Measurements from ENCODE around the gene CDH12. TPM values are rescaled to one million over a fixed set of nuclear protein-coding genes. Genes with fewer than 3 reads are reported as not detected.

Gene CDH12
- total and polyA plus RNA-seq, 4 donors: 0.02 to 0.33 (median 0.17) TPM; not detected in 1

DNA sequence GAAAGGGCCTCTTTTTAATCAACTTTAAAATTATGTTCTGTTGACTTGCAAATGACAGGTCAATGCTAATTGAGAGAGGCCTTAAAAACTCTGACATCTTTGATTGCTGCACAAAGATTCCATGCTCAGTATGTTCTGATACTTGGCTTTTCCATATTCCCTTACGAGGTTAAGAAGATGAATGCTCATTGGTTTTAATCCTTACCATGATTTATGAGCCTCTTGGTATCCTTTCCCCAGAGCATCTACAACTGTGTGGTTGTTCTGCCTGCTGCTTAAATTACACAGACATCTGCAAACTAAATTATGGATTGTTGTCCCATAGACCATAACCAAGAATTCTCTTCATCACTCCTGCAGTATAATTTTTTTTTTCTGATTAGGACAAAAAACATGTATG, 352.6 kb downstream of the CDH12 start:
- no peaks in the 10 kb centered on the region for H3K4me1 ChIP-seq (ENCODE audit: control insufficient read depth in 4 of 4, insufficient read depth in 4 of 4, low read length in 3 of 4)
- WGBS: 59% methylated on average over 1 of the region's 1 CpG
- H3K9ac ChIP-seq (ENCODE audit: low read depth in 1 of 2, low read length in 2 of 2): no peak overlapping the region
- H3K27me3 ChIP-seq (ENCODE audit: control insufficient read depth in 4 of 4, insufficient read depth in 4 of 4, low read length in 3 of 4): no peaks in the 10 kb centered on the region
- no peaks in the 10 kb centered on the region for H3K36me3 ChIP-seq (ENCODE audit: control insufficient read depth in 4 of 4, insufficient read depth in 3 of 4, low read depth in 1 of 4, low read length in 3 of 4)
- no peak overlapping the region for H3K27ac ChIP-seq (ENCODE audit: low read depth in 1 of 2, low read length in 2 of 2)
- H3K4me3 ChIP-seq (ENCODE audit: low read depth in 1 of 3, low read length in 3 of 3): no peak overlapping the region
- no peaks in the 10 kb centered on the region for H3K9me3 ChIP-seq (ENCODE audit: control insufficient read depth in 4 of 4, low read length in 3 of 4)
- no peak for TF ChIP-seq RXRA (IDR thresholded peaks at IDR 0.05)
- no peak for TF ChIP-seq TAF1 (conservative IDR thresholded peaks at IDR 0.05)
- TF ChIP-seq SP1 (IDR thresholded peaks at IDR 0.05): no peak
- TF ChIP-seq MAX (IDR thresholded peaks at IDR 0.05): no peak
- TF ChIP-seq RAD21 (IDR thresholded peaks at IDR 0.05): no peak
- TF ChIP-seq ATF3 (IDR thresholded peaks at IDR 0.05): no peak
- TF ChIP-seq FOXA2 (IDR thresholded peaks at IDR 0.05): no peak
- TF ChIP-seq EGR1 (IDR thresholded peaks at IDR 0.05; ENCODE audit: low read depth in 2 of 2): no peak
- TF ChIP-seq JUND (IDR thresholded peaks at IDR 0.05): no peak
- TF ChIP-seq YY1 (IDR thresholded peaks at IDR 0.05): no peak
- TF ChIP-seq HNF4G (IDR thresholded peaks at IDR 0.05): no peak
- no peak for DNase-seq (ENCODE audit: low spot score)

- Histone ChIP-seq H3K9ac (ENCODE audit: low read depth in 1 of 2, low read length in 2 of 2) (no peak overlapping the region), H3K4me3 (ENCODE audit: low read depth in 1 of 3, low read length in 3 of 3) (no peak overlapping the region), H3K36me3 (ENCODE audit: control insufficient read depth in 4 of 4, insufficient read depth in 3 of 4, low read depth in 1 of 4, low read length in 3 of 4) (no peaks in the 10 kb centered on the region), H3K4me1 (ENCODE audit: control insufficient read depth in 4 of 4, insufficient read depth in 4 of 4, low read length in 3 of 4) (no peaks in the 10 kb centered on the region), H3K27me3 (ENCODE audit: control insufficient read depth in 4 of 4, insufficient read depth in 4 of 4, low read length in 3 of 4) (no peaks in the 10 kb centered on the region), H3K27ac (ENCODE audit: low read depth in 1 of 2, low read length in 2 of 2) (no peak overlapping the region), H3K9me3 (ENCODE audit: control insufficient read depth in 4 of 4, low read length in 3 of 4) (no peaks in the 10 kb centered on the region)
- no peak for DNase-seq (ENCODE audit: low spot score)
- no peak for TF ChIP-seq FOXA2 (IDR thresholded peaks at IDR 0.05)
- TF ChIP-seq TAF1 (conservative IDR thresholded peaks at IDR 0.05): no peak
- TF ChIP-seq RXRA (IDR thresholded peaks at IDR 0.05): no peak
- TF ChIP-seq HNF4G (IDR thresholded peaks at IDR 0.05): no peak
- TF ChIP-seq GABPA (IDR thresholded peaks at IDR 0.05 in 1 of 2, conservative IDR thresholded peaks at IDR 0.05 in 1 of 2): no peak
- no peak for TF ChIP-seq ATF3 (IDR thresholded peaks at IDR 0.05)
- TF ChIP-seq CTCF (IDR thresholded peaks at IDR 0.05; ENCODE audit: low read depth, low read length, missing input control): no peak
- no peak for TF ChIP-seq FOXA1 (IDR thresholded peaks at IDR 0.05)
- TF ChIP-seq JUND (IDR thresholded peaks at IDR 0.05): no peak
- 50% methylated on average over 4 of the region's 4 CpGs for WGBS
Observed at GRCh38 chr5:22496666-22497065, 356.5 kb downstream of the CDH12 start.

DNA sequence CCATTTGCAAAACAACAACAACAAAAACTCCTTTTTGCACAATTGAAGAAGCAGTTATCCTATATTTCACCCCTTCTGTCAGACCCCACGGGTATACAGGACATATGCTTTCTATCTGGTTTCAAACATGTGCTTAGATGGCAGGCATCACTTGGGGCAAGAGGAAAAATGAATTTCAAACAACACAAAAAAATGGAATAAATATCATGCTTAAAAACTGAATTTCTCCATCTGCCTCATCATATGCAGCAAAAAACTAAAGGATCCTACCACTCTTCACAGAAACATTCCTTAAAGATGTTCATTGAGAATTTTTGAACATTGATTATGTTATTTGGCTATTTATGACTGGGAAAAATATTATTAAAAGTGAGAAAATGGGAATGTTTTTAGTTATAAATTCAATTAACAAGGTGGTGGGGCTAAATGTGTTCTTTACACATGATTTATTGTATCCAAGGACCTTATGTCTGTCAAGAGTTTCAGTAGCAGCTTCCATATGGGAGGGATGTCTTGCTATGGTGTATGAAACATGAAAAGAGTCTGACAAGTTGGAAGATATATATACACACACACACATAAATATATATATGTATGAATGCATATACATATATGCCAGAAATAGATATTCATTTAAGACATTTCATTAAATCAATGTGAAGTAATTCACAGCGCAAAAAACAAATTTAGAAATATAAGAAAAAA, 358.0 kb downstream of the CDH12 start:
- 60% methylated on average over 2 of the region's 2 CpGs for WGBS
- Histone ChIP-seq H3K27me3 (ENCODE audit: control insufficient read depth in 4 of 4, insufficient read depth in 4 of 4, low read length in 3 of 4) (no peaks in the 10 kb centered on the region), H3K4me1 (ENCODE audit: control insufficient read depth in 4 of 4, insufficient read depth in 4 of 4, low read length in 3 of 4) (no peaks in the 10 kb centered on the region), H3K27ac (ENCODE audit: low read depth in 1 of 2, low read length in 2 of 2) (no peak overlapping the region), H3K9me3 (ENCODE audit: control insufficient read depth in 4 of 4, low read length in 3 of 4) (no peaks in the 10 kb centered on the region), H3K4me3 (ENCODE audit: low read depth in 1 of 3, low read length in 3 of 3) (no peak overlapping the region), H3K36me3 (ENCODE audit: control insufficient read depth in 4 of 4, insufficient read depth in 3 of 4, low read depth in 1 of 4, low read length in 3 of 4) (no peaks in the 10 kb centered on the region), H3K9ac (ENCODE audit: low read depth in 1 of 2, low read length in 2 of 2) (no peak overlapping the region)
- no peak for TF ChIP-seq YY1 (IDR thresholded peaks at IDR 0.05)
- TF ChIP-seq GABPA (IDR thresholded peaks at IDR 0.05 in 1 of 2, conservative IDR thresholded peaks at IDR 0.05 in 1 of 2): no peak
- no peak for TF ChIP-seq SP1 (IDR thresholded peaks at IDR 0.05)
- TF ChIP-seq FOXA1 (IDR thresholded peaks at IDR 0.05): no peak
- TF ChIP-seq RAD21 (IDR thresholded peaks at IDR 0.05): no peak
- TF ChIP-seq, protein P1, sequence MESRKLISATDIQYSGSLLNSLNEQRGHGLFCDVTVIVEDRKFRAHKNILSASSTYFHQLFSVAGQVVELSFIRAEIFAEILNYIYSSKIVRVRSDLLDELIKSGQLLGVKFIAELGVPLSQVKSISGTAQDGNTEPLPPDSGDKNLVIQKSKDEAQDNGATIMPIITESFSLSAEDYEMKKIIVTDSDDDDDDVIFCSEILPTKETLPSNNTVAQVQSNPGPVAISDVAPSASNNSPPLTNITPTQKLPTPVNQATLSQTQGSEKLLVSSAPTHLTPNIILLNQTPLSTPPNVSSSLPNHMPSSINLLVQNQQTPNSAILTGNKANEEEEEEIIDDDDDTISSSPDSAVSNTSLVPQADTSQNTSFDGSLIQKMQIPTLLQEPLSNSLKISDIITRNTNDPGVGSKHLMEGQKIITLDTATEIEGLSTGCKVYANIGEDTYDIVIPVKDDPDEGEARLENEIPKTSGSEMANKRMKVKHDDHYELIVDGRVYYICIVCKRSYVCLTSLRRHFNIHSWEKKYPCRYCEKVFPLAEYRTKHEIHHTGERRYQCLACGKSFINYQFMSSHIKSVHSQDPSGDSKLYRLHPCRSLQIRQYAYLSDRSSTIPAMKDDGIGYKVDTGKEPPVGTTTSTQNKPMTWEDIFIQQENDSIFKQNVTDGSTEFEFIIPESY (IDR thresholded peaks at IDR 0.05): no peak
- no peak for TF ChIP-seq EGR1 (IDR thresholded peaks at IDR 0.05; ENCODE audit: low read depth in 2 of 2)
- no peak for TF ChIP-seq JUND (IDR thresholded peaks at IDR 0.05)
- no peak for DNase-seq (ENCODE audit: low spot score)
